ENCODE data around the gene MED8. TPM values are rescaled to one million over a fixed set of nuclear protein-coding genes. Genes with fewer than 3 reads are reported as not detected.
A peak's percentile ranks its signal among the peaks of the same experiment; 100 is the strongest.

MED8 gene
- total and polyA plus RNA-seq, 9 of the 15 experiments (the other 6 are each of a cell fraction or from before 2014, with no cell fraction given): 23.0 to 120 (median 56.4) TPM

- TF ChIP-seq ZNF280B (CRISPR knock-in tag; IDR thresholded peaks at IDR 0.05): no peak
- TF ChIP-seq ZNF23 (CRISPR knock-in tag; IDR thresholded peaks at IDR 0.05): no peak
- TF ChIP-seq ZNF445 (CRISPR knock-in tag; IDR thresholded peaks at IDR 0.05; ENCODE audit: low read depth): no peak
- peak; percentile 78; the same call in 1 of the 2 replicates for TF ChIP-seq RNF2 (IDR thresholded peaks at IDR 0.05)
- no peak for TF ChIP-seq ZNF224 (CRISPR knock-in tag; IDR thresholded peaks at IDR 0.05)
- TF ChIP-seq ETV6 (IDR thresholded peaks at IDR 0.05; ENCODE audit: borderline replicate concordance in 1 of 2, low read depth in 2 of 2, low read length in 1 of 2): no peak
- TF ChIP-seq ETV6 (CRISPR knock-in tag; IDR thresholded peaks at IDR 0.05; ENCODE audit: borderline replicate concordance): no peak
- TF ChIP-seq GTF2E2 (tag; IDR thresholded peaks at IDR 0.05): no peak
- no peak for TF ChIP-seq RBFOX2 (IDR thresholded peaks at IDR 0.05; ENCODE audit: low read depth, low read length)
- no peak for TF ChIP-seq ZFP36 (IDR thresholded peaks at IDR 0.05; ENCODE audit: low read depth, low read length, partially characterized antibody)
- TF ChIP-seq HOMEZ (CRISPR knock-in tag; IDR thresholded peaks at IDR 0.05): no peak
- TF ChIP-seq ZNF146 (CRISPR knock-in tag; IDR thresholded peaks at IDR 0.05; ENCODE audit: unreplicated experiment): no peak
- TF ChIP-seq KDM2B (CRISPR knock-in tag; IDR thresholded peaks at IDR 0.05): no peak
- TF ChIP-seq ELF4 (CRISPR knock-in tag; IDR thresholded peaks at IDR 0.05): no peak
- peak; percentile 59; the same call in 1 of the 2 replicates for TF ChIP-seq MTA1 (IDR thresholded peaks at IDR 0.05; ENCODE audit: borderline replicate concordance)
- no peak for TF ChIP-seq ZNF507 (tag; conservative IDR thresholded peaks at IDR 0.05)
- no peak for TF ChIP-seq ZNF407 (IDR thresholded peaks at IDR 0.05; ENCODE audit: low read depth)
These were observed 15.7 kb upstream of the MED8 start (continued) for GRCh38 chr1:43405219-43405875.
